ENCODE measurements around the gene TTC27.

The TTC27 gene

GRCh38 chr2:32688541-32688940 lies 60.7 kb downstream of the TTC27 start:
- no peak for TF ChIP-seq Cebpa-rat (IDR thresholded peaks at IDR 0.05)

GRCh38 chr2:32691678-32692077 lies 63.8 kb downstream of the TTC27 start:
- Histone ChIP-seq H3K4me3 (no peak overlapping the region), H3K9me3 (replicated peaks in 1 of 11) (no peaks in the 10 kb centered on the region)
- TF ChIP-seq Cebpa-rat (IDR thresholded peaks at IDR 0.05): no peak

More at GRCh38 chr2:32688541-32688940, 60.7 kb downstream of the TTC27 start:
- no peak overlapping the region for H3K9ac ChIP-seq
- no peak overlapping the region for H3K27ac ChIP-seq
- no peaks in the 10 kb centered on the region for H4K20me1 ChIP-seq
- no peak overlapping the region for H3K4me3 ChIP-seq
- peak overlapping the region in 5 of 11 experiments; percentile 9 to 28 (median 12); a peak in 4 of 22 replicates for H3K4me2 ChIP-seq
- peaks cover 0 to 10% (median 0%) of the 10 kb centered on the region in 10 experiments; a peak in 7 of 20 replicates for H3K4me1 ChIP-seq
- H3K27me3 ChIP-seq: no peaks in the 10 kb centered on the region
- H3K9me3 ChIP-seq (replicated peaks in 1 of 11): 0 out of 22 replicates have a peak, but pooled peaks cover 0 to 2% (median 0%) of the 10 kb centered on the region in 11 experiments
- peaks cover 4 to 36% (median 21%) of the 10 kb centered on the region in 11 experiments; a peak in 19 of 22 replicates for H3K36me3 ChIP-seq

GRCh38 chr2:32696439-32696838 lies 68.6 kb downstream of the TTC27 start:
- Histone ChIP-seq H3K4me2 (no peak overlapping the region), H3K4me1 (no peaks in the 10 kb centered on the region), H3K9me3 (replicated peaks in 1 of 11) (no peaks in the 10 kb centered on the region), H3K4me3 (no peak overlapping the region), H3K27ac (no peak overlapping the region), H3K9ac (no peak overlapping the region), H3K36me3 (peaks cover 0 to 18% (median 10%) of the 10 kb centered on the region in 11 experiments; a peak in 13 of 22 replicates), H3K27me3 (no peaks in the 10 kb centered on the region), H4K20me1 (no peaks in the 10 kb centered on the region)
- no peak for TF ChIP-seq Cebpa-rat (IDR thresholded peaks at IDR 0.05)

More at GRCh38 chr2:32691678-32692077, 63.8 kb downstream of the TTC27 start:
- H3K36me3 ChIP-seq: peaks cover 0 to 8% (median 4%) of the 10 kb centered on the region in 11 experiments; a peak in 10 of 22 replicates
- no peak overlapping the region for H3K9ac ChIP-seq
- no peaks in the 10 kb centered on the region for H3K27me3 ChIP-seq
- H3K4me2 ChIP-seq: no peak overlapping the region
- no peaks in the 10 kb centered on the region for H4K20me1 ChIP-seq
- H3K4me1 ChIP-seq: peaks cover 0 to 10% (median 0%) of the 10 kb centered on the region in 10 experiments; a peak in 7 of 20 replicates
- no peak overlapping the region for H3K27ac ChIP-seq

GRCh38 chr2:32697156-32697555 lies 69.3 kb downstream of the TTC27 start:
- Histone ChIP-seq H3K4me1 (no peaks in the 10 kb centered on the region), H3K36me3 (peaks cover 0 to 19% (median 10%) of the 10 kb centered on the region in 11 experiments; a peak in 13 of 22 replicates), H3K4me2 (no peak overlapping the region), H3K9me3 (replicated peaks in 1 of 11) (no peaks in the 10 kb centered on the region), H3K27me3 (no peaks in the 10 kb centered on the region), H3K4me3 (no peak overlapping the region), H3K27ac (no peak overlapping the region), H4K20me1 (no peaks in the 10 kb centered on the region), H3K9ac (no peak overlapping the region)
- no peak for TF ChIP-seq Cebpa-rat (IDR thresholded peaks at IDR 0.05)

GRCh38 chr2:32699151-32699550 lies 71.3 kb downstream of the TTC27 start:
- no peaks in the 10 kb centered on the region for H4K20me1 ChIP-seq

GRCh38 chr2:32701806-32702205 lies 74.0 kb downstream of the TTC27 start:
- H3K4me3 ChIP-seq: no peak overlapping the region

More at GRCh38 chr2:32699151-32699550, 71.3 kb downstream of the TTC27 start:
- H3K9ac ChIP-seq: no peak overlapping the region
- H3K4me2 ChIP-seq: no peak overlapping the region
- no peaks in the 10 kb centered on the region for H3K27me3 ChIP-seq
- no peak overlapping the region for H3K4me3 ChIP-seq
- no peak overlapping the region for H3K27ac ChIP-seq
- no peaks in the 10 kb centered on the region for H3K4me1 ChIP-seq
- no peaks in the 10 kb centered on the region for H3K9me3 ChIP-seq (replicated peaks in 1 of 11)
- TF ChIP-seq Cebpa-rat (IDR thresholded peaks at IDR 0.05): no peak
- H3K36me3 ChIP-seq: peaks cover 15 to 38% (median 28%) of the 10 kb centered on the region in 11 experiments; a peak in 20 of 22 replicates

GRCh38 chr2:32702303-32703064 lies 74.6 kb downstream of the TTC27 start:
- Histone ChIP-seq H3K36me3 (peaks cover 27 to 70% (median 46%) of the 10 kb centered on the region in 11 experiments), H3K27ac (no peak overlapping the region), H3K4me3 (no peak overlapping the region), H3K9me3 (replicated peaks in 1 of 11) (no peaks in the 10 kb centered on the region), H4K20me1 (no peaks in the 10 kb centered on the region), H3K4me2 (no peak overlapping the region), H3K4me1 (no peaks in the 10 kb centered on the region), H3K9ac (no peak overlapping the region), H3K27me3 (no peaks in the 10 kb centered on the region)
- TF ChIP-seq Cebpa-rat (IDR thresholded peaks at IDR 0.05): no peak

More at GRCh38 chr2:32701806-32702205, 74.0 kb downstream of the TTC27 start:
- no peak for TF ChIP-seq Cebpa-rat (IDR thresholded peaks at IDR 0.05)
- Histone ChIP-seq H3K4me1 (no peaks in the 10 kb centered on the region), H3K27me3 (no peaks in the 10 kb centered on the region), H3K4me2 (no peak overlapping the region), H3K27ac (no peak overlapping the region), H4K20me1 (no peaks in the 10 kb centered on the region), H3K9ac (no peak overlapping the region), H3K9me3 (replicated peaks in 1 of 11) (no peaks in the 10 kb centered on the region), H3K36me3 (peaks cover 21 to 63% (median 41%) of the 10 kb centered on the region in 11 experiments; a peak in 21 of 22 replicates)

- H3K9ac ChIP-seq: no peak overlapping the region
- no peak overlapping the region for H3K27ac ChIP-seq
- TF ChIP-seq Cebpa-rat (IDR thresholded peaks at IDR 0.05): no peak
These were observed 79.1 kb downstream of the TTC27 start for GRCh38 chr2:32706815-32707579.

GRCh38 chr2:32711219-32711618 lies 83.4 kb downstream of the TTC27 start:
- no peak overlapping the region for H3K27ac ChIP-seq

More at GRCh38 chr2:32706815-32707579, 79.1 kb downstream of the TTC27 start:
- no peaks in the 10 kb centered on the region for H3K9me3 ChIP-seq (replicated peaks in 1 of 11)
- H3K4me3 ChIP-seq: no peak overlapping the region
- peaks cover 28 to 69% (median 45%) of the 10 kb centered on the region in 11 experiments for H3K36me3 ChIP-seq
- peaks cover 0 to 17% (median 0%) of the 10 kb centered on the region in 10 experiments; a peak in 5 of 20 replicates for H3K4me1 ChIP-seq
- H3K27me3 ChIP-seq: no peaks in the 10 kb centered on the region
- no peaks in the 10 kb centered on the region for H4K20me1 ChIP-seq
- H3K4me2 ChIP-seq: no peak overlapping the region

More at GRCh38 chr2:32711219-32711618, 83.4 kb downstream of the TTC27 start:
- peaks cover 4 to 10% (median 7%) of the 10 kb centered on the region in 11 experiments; a peak in 15 of 22 replicates for H3K9me3 ChIP-seq (replicated peaks in 1 of 11)
- H3K4me1 ChIP-seq: peaks cover 0 to 17% (median 0%) of the 10 kb centered on the region in 10 experiments; a peak in 5 of 20 replicates
- TF ChIP-seq Cebpa-rat (IDR thresholded peaks at IDR 0.05): no peak
- H4K20me1 ChIP-seq: no peaks in the 10 kb centered on the region
- H3K4me3 ChIP-seq: no peak overlapping the region
- peak overlapping the region in 2 of 11 experiments; percentile 28 to 47; a peak in 4 of 22 replicates for H3K4me2 ChIP-seq
- H3K9ac ChIP-seq: no peak overlapping the region
- H3K27me3 ChIP-seq: no peaks in the 10 kb centered on the region
- peaks cover 15 to 56% (median 37%) of the 10 kb centered on the region in 11 experiments; a peak in 20 of 22 replicates for H3K36me3 ChIP-seq

Measured in BLaER1 treated with 17β-estradiol and CSF1 and Interleukin-3, amounts not matched to agents 10 nM and 100 nM (cell line).